Stimulated activated CD4-positive, alpha-beta T cell treated with anti-CD3 and anti-CD28 coated beads, TNF-alpha, amount 100 ng/mL, for 4 hours (primary cell): ENCODE results near the gene DCAF11.

ENCODE experiments used
- DNase-seq, 3 experiments: peaks; one replicate each; pipeline ENCODE4 v3.0.0-alpha.2; 2020; ENCODE audit warnings: low read depth in 3 of 3

The DCAF11 gene

DNA sequence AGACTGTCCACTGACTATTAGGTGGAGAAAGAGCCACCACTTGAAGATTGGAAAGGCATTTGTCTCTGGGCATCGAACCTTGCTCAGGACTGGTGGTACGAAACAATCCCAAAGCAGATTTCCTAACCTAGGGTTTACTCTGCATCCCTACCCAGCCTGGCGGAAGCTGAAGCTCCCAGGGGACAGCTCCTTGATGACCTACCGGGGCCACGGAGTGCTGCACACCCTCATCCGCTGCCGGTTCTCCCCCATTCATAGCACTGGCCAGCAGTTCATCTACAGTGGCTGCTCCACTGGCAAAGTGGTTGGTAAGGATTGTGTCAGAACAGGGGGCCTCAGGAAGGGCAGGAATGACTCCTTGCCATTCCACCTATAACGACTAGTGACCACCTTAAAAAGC lies 6.6 kb downstream of the DCAF11 start:
- no peak for DNase-seq

- no peak for DNase-seq
Measured at GRCh38 chr14:24122416-24122815, 7.8 kb downstream of the DCAF11 start.

DNA sequence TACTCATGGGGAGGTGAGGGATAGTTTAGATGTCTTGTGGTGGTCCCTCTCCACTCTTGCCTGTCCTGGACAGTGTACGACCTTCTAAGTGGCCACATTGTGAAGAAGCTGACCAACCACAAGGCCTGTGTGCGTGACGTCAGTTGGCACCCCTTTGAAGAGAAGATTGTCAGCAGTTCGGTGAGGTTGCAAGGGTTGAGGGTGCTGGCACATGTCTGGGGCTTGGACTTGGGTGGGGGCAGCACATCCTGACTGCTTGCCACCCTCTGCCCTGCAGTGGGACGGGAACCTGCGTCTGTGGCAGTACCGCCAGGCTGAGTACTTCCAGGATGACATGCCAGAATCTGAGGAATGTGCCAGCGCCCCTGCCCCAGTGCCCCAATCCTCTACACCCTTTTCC lies 8.3 kb downstream of the DCAF11 start:
- no peak for DNase-seq

- DNase-seq, result no peak
Measured at GRCh38 chr14:24123424-24124417, 9.1 kb downstream of the DCAF11 start.

DNA sequence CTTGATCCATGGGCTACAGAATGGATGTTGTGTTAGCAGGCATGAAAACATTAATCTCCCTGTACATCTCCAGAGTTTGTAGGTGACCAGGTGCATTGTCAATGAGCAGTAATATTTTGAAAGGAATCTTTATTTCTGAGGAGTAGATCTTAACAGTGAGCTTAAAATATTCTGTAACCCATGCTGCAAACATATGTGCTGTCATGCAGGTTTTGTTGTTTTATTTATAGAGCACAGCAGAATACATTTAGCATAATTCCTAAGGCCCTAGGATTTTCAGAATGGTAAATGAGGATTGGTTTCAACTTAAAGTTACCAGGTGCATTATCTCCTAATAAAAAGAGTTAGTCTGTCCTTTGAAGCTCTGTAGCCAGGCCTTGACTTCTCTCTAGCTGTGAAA lies 12.4 kb downstream of the DCAF11 start:
- no peak for DNase-seq

GRCh38 chr14:24127673-24128072 lies 13.1 kb downstream of the DCAF11 start:
- DNase-seq, result no peak

DNA sequence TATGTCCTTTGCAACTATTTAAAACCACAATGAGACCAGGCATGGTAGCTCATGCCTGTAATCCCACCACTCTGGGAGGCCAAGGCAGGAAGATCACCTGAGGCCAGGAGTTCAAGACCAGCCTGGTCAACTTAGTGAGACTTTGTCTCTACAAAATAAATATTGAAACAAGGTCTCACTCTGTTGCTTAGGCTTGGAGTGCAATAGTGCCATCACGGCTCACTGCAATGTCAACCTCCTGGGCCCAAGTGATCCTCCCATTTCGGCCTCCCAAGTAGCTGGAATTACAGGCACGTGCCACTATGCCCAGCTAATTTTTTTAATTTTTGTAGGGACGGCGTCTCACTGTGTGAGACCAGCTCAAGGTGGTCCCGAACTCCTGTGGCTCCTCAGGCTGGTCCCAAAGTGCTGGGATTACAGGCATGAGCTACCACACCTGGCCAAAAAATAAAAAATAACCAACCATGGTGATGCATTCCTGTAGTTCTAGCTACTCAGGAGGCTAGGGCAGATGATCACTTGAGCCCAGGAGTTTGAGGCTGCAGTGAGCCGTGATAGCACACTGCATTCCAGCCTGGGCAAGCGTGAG lies 14.9 kb downstream of the DCAF11 start:
- no peak for DNase-seq

GRCh38 chr14:24130380-24130716 lies 15.8 kb downstream of the DCAF11 start, which contains the start of gene FITM1:
Gene FITM1, plus strand, starts transcription at chr14:24130659. Its CDS starts 905 bp downstream, at chr14:24131564.
- no peak for DNase-seq

DNA sequence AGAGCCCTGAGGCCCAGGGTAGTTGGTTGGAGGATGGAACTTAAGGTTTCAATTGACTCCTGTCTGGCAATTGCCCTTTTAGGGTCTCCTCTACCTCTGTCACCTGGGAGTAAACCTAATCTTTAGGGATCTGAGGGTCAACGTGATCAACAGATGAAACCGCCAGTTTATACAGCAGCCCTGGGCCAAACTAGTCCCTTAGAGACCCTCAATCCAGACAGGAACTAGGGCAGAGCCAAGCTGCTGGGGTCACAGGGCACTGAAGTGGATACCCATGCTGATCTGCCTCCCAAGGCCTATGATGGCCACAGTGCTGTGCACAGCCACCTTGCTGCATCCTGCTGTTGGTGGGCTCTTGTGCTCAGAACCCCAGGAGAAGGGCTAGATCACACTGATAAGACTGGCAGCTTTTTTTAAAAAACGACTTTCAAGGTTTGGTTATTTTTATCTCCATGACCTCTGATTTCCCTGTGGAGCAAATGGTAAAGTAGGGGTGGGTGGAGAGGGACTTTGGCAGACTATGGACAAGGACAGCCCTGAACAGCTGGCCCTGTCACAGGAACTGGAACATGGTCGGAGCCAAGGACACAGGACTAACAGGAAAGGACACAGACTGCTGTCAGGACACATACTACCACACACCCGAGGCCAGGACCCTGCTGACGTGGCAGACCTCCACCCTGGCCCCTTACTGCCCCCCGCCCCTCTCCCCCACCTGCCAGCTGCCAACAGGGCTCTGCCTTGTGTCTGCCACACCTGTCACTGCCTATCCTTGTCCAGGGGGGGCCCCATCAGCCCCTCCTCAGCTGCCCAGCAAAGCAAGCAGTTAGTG lies 16.4 kb downstream of the DCAF11 start:
- DNase-seq, result no peak

DNA sequence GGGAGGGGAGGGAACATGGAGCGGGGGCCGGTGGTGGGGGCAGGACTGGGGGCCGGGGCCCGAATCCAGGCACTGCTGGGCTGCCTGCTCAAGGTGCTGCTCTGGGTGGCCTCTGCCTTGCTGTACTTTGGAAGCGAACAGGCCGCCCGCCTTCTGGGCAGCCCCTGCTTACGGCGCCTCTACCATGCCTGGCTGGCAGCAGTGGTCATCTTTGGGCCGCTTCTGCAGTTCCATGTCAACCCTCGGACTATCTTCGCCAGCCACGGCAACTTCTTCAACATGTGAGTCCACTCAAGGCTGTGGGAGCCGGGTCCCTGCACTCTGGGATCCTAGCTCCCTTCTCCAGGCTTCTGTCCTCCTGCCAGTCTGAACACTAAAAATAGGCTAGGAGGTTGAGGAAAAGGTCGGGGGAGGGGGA lies 17.0 kb downstream of the DCAF11 start:
- DNase-seq, result no peak

DNA sequence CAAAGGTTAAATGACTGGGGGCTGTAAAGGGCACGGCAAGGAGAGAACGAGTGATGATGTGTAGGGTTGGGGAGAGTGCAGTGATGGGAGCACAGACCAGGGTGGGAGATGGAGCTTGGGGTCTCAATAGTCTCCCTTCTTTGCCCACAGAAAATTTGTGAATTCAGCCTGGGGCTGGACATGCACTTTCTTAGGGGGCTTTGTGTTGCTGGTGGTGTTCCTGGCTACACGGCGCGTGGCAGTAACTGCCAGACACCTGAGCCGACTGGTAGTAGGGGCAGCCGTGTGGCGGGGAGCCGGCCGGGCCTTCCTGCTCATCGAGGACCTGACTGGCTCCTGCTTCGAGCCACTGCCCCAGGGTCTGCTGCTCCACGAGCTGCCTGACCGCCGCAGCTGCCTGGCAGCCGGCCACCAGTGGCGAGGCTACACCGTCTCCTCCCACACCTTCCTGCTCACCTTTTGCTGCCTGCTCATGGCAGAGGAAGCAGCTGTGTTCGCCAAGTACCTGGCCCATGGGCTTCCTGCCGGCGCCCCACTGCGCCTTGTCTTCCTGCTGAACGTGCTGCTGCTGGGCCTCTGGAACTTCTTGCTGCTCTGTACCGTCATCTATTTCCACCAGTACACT lies 17.6 kb downstream of the DCAF11 start:
- no peak for DNase-seq

- DNase-seq, result no peak
Measured at GRCh38 chr14:24132976-24133375, 18.4 kb downstream of the DCAF11 start.

- DNase-seq, result no peak
Measured at GRCh38 chr14:24133735-24134134, 19.2 kb downstream of the DCAF11 start.

DNA sequence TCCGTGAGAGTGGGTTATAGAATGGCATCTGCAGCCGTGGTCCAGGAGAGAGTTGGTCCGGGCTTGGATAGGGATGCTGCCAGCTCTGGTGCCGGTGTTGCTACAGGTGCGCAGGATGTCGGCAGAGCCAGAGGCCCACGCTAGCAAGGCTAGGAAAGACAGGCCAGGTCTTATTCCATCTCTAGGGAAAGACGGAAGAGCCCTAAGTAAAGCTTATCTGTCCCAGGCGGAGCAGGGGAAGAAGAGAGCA lies 20.9 kb downstream of the DCAF11 start:
- no peak for DNase-seq

GRCh38 chr14:24135834-24136683 lies 21.5 kb downstream of the DCAF11 start, which contains the start of gene PSME1:
Gene PSME1, plus strand, starts transcription at chr14:24136194. Its CDS starts 69 bp downstream, at chr14:24136263.
- peak; percentile 91 to 94 (median 91) for DNase-seq

GRCh38 chr14:24136684-24137528 lies 22.3 kb downstream of the DCAF11 start:
- DNase-seq, result no peak

DNA sequence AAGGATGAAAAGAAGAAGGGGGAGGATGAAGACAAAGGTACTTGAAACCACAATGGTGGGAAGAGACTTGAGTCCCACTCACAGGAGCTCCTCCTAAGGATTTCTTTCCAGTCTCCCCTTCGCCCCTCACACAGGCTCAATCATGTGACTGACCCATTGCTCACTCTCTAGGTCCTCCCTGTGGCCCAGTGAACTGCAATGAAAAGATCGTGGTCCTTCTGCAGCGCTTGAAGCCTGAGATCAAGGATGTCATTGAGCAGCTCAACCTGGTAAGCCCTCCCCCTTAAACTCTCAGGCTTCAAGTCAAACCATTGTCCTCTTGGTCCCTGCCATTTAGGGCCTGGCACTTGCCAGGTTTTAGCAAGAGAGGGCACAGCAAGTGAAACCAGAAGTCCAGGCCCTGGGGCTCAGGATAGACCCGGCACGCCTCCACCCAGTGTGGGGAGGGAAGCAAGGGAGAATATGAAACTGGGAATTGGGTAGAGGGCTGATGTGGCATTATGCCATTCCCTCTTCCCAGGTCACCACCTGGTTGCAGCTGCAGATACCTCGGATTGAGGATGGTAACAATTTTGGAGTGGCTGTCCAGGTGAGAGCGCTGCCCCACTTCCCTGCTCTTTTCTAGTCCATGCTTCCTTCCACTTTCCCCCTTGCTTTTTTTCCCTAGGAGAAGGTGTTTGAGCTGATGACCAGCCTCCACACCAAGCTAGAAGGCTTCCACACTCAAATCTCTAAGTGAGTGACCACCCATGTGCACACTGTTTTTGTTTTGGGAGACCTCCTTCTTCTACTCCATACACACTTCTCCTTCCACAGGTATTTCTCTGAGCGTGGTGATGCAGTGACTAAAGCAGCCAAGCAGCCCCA lies 23.2 kb downstream of the DCAF11 start:
- DNase-seq, result no peak

DNA sequence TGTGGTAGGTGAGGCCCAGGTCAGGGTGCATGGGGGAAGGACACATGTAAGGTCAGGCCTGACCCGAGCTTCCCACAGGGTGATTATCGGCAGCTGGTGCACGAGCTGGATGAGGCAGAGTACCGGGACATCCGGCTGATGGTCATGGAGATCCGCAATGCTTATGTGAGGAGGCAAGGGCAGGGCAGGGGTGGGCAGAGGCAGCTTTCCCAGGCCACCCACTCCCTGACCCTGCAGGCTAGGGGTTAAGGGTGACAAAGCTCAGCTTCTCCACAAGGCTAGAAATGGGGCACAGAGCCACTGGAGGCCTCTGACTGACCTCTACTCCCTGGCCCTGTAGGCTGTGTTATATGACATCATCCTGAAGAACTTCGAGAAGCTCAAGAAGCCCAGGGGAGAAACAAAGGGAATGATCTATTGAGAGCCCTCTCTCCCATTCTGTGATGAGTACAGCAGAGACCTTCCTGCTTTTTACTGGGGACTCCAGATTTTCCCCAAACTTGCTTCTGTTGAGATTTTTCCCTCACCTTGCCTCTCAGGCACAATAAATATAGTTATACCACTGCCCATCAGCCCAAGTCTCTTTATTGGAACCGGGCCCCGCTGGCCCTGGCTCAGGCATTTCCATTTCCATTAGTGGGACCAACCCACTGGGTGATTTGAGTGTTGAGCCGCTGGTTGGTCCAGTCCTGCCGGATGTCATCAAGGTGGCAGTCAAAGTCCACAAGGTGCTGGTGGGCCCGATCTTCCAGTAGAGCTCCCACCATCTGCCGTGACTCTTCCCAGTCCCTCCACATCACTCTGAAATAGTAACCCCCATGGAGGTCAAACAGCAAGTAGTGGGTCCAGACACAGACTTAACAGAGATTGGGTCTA lies 24.1 kb downstream of the DCAF11 start:
- DNase-seq, result no peak
